Natural killer cell (primary cell): ENCODE measurements around the gene BANF1. TPM values are rescaled to one million over a fixed set of nuclear protein-coding genes. Genes with fewer than 3 reads are reported as not detected.

Experiments
- ATAC-seq, 3 donors: fragments of 150-1000 bp in 2 of 3; fragments of 200-7000 bp in 1 of 3; cut with Tn5 transposase; 1 replicate in 1 of 3; 2 replicates in 2 of 3; pipeline ENCODE4 v1.10.0; 2021; ENCODE audit warnings: mild to moderate bottlenecking in 2 of 3, moderate library complexity in 2 of 3
- DNase-seq, 2 donors: peaks; one replicate each; pipeline versions ENCODE4 v3.0.0 to v3.0.0-alpha.2; 2013 to 2021; ENCODE audit warnings: mixed read lengths in 1 of 2
- H3K27ac ChIP-seq: one replicate; pipeline ENCODE4 v1.5.1; 2013; ENCODE audit warnings: mild to moderate bottlenecking, low read length
- H3K27me3 ChIP-seq: one replicate; pipeline ENCODE4 v1.6.1; 2013; ENCODE audit warnings: low read length; ENCODE audit not compliant: control insufficient read depth, insufficient read depth
- H3K36me3 ChIP-seq: one replicate; pipeline ENCODE4 v1.6.1; 2013; ENCODE audit warnings: low read length; ENCODE audit not compliant: control insufficient read depth, insufficient read depth
- H3K4me1 ChIP-seq: one replicate; pipeline ENCODE4 v1.6.1; 2013; ENCODE audit warnings: low read length; ENCODE audit not compliant: control insufficient read depth, insufficient read depth
- H3K4me3 ChIP-seq: one replicate; pipeline ENCODE4 v1.5.1; 2013; ENCODE audit warnings: low read length
- H3K9me3 ChIP-seq: one replicate; pipeline ENCODE4 v1.6.1; 2013; ENCODE audit warnings: low read length; ENCODE audit not compliant: control insufficient read depth, insufficient read depth
- H3K27ac Mint-ChIP-seq, 2 donors: one replicate each; pipeline ENCODE4 v1.8.0; 2022; ENCODE audit warnings: mild to moderate bottlenecking in 2 of 2, mixed read lengths in 2 of 2, moderate library complexity in 1 of 2
- H3K27me3 Mint-ChIP-seq, 2 donors: one replicate each; pipeline ENCODE4 v1.8.0; 2022; ENCODE audit warnings: low read depth in 2 of 2, mixed read lengths in 2 of 2
- H3K36me3 Mint-ChIP-seq: one replicate; pipeline ENCODE4 v1.8.0; 2022; ENCODE audit warnings: mixed read lengths
- H3K4me1 Mint-ChIP-seq, 2 donors: one replicate each; pipeline ENCODE4 v1.8.0; 2022; ENCODE audit warnings: mixed read lengths in 2 of 2
- H3K4me3 Mint-ChIP-seq: one replicate; pipeline ENCODE4 v1.8.0; 2022; ENCODE audit warnings: mild to moderate bottlenecking, moderate library complexity, mixed read lengths
- H3K9me3 Mint-ChIP-seq, 2 donors: one replicate each; pipeline ENCODE4 v1.8.0; 2022; ENCODE audit warnings: mixed read lengths in 2 of 2
- CTCF ChIP-seq: fragments of 200-600 bp; IDR thresholded peaks from one replicate; pipeline ENCODE4 v1.8.0; 2022; ENCODE audit warnings: antibody characterized with exemption
- WGBS: methylation state at CpG from one replicate; pipeline ENCODE4 v1.1.7; 2013; ENCODE audit warnings: missing lambda C conversion rate; ENCODE audit not compliant: insufficient coverage; 5-methylcytosine and 5-hydroxymethylcytosine counted together
- intact Hi-C: fragments of 100-400 bp; cut with micrococcal nuclease; formaldehyde crosslinking; loops from one replicate; pipeline ENCODE4 v1.14.2; 2022
- total RNA-seq, 4 donors: library from RNA; stranded (reverse); fragments of 120-200 nt in 1 of 4; gene quantifications; one replicate each; pipeline versions ENCODE4 v1.2.3 to v1.2.4, GENCODE V29; 2013 to 2022

The BANF1 gene
- total RNA-seq, 3 donors from 2014 or later (not counting 1 experiment from before 2014, with no cell fraction given) = 87.8 to 107 (median 90.4) TPM

GRCh38 chr11:65982824-65983588, 19.3 kb upstream of the BANF1 start:
- no peak overlapping the region for H3K4me3 Mint-ChIP-seq
- DNase-seq = no peak
- ATAC-seq = no peak
- 89% methylated on average over 22 of the region's 22 CpGs for WGBS
- no peak for TF ChIP-seq CTCF
- no peaks in the 10 kb centered on the region for H3K9me3 Mint-ChIP-seq
- Histone ChIP-seq H3K9me3 (no peaks in the 10 kb centered on the region), H3K27ac (no peak overlapping the region), H3K4me3 (no peak overlapping the region), H3K4me1 (no peaks in the 10 kb centered on the region), H3K36me3 (peaks cover 13% of the 10 kb centered on the region), H3K27me3 (no peaks in the 10 kb centered on the region)
- H3K27ac Mint-ChIP-seq = no peak overlapping the region
- H3K4me1 Mint-ChIP-seq = no peaks in the 10 kb centered on the region
- H3K27me3 Mint-ChIP-seq = no peaks in the 10 kb centered on the region
- no peaks in the 10 kb centered on the region for H3K36me3 Mint-ChIP-seq
- intact Hi-C loops = loop anchor here (10.0 kb wide), 1 partner anchor 438 kb away; no protein-coding TSS in a partner anchor

DNA sequence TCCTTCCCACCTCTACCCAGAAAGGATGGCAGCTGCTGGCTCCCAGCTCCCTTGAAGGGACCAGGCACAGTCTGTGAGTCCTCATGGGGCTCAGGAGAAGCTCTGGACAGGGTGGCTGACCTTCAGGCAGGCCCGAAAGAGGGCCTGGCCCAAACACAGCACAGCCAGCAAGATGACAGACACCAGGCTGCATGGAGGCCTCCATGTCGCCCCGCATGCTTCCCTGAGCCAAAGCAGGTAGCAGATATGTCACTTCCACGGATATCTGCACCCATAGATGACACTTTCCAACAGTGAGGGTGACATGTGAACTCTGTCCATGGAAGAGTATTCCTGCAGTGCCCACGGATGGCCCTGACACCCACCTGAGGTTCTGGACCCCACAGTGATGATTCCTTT, 18.7 kb upstream of the BANF1 start:
- no peak for DNase-seq

DNA sequence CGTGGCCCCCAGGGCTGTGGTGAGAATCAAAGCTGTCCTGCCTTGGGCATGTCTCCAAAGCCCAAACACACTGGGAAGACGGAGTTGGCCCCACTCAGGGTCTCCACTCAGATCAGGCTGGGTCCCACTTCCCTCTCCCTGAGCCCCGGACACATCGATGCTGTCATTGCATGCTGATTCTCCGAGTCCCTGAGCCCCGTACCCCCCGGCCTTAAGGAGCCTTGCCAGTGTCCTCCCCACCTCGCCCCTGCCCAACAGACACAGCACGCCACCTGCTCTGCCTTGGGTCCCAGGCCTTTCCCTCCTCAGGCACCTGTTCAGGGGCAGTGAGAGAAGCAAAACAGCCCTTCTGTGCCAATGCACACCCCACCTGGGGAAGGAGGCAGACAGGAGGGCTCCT, 15.0 kb upstream of the BANF1 start:
- Mint-ChIP-seq H3K27ac (no peak overlapping the region), H3K4me1 (peaks cover 6 to 7% of the 10 kb centered on the region in 2 donors), H3K4me3 (no peak overlapping the region), H3K36me3 (no peaks in the 10 kb centered on the region), H3K9me3 (no peaks in the 10 kb centered on the region), H3K27me3 (no peaks in the 10 kb centered on the region)
- Histone ChIP-seq H3K27ac (no peak overlapping the region), H3K36me3 (no peaks in the 10 kb centered on the region), H3K27me3 (no peaks in the 10 kb centered on the region), H3K4me1 (no peaks in the 10 kb centered on the region), H3K4me3 (no peak overlapping the region), H3K9me3 (no peaks in the 10 kb centered on the region)
- WGBS = 92% methylated on average over 9 of the region's 9 CpGs
- intact Hi-C loops = loop anchor here (10.0 kb wide), 1 partner anchor 443 kb away; no protein-coding TSS in a partner anchor
- DNase-seq = no peak
- no peak for ATAC-seq
- TF ChIP-seq CTCF = no peak

More for the DNA sequence above, 18.7 kb upstream of the BANF1 start:
- H3K27me3 ChIP-seq = no peaks in the 10 kb centered on the region
- no peak overlapping the region for H3K27ac Mint-ChIP-seq
- ATAC-seq = no peak
- TF ChIP-seq CTCF = no peak
- no peaks in the 10 kb centered on the region for H3K9me3 ChIP-seq
- no peaks in the 10 kb centered on the region for H3K36me3 Mint-ChIP-seq
- H3K27ac ChIP-seq = no peak overlapping the region
- H3K4me1 Mint-ChIP-seq = no peaks in the 10 kb centered on the region
- no peaks in the 10 kb centered on the region for H3K4me1 ChIP-seq
- intact Hi-C loops = loop anchor here (10.0 kb wide), 1 partner anchor 439 kb away; no protein-coding TSS in a partner anchor
- WGBS = 93% methylated on average over 5 of the region's 5 CpGs
- no peaks in the 10 kb centered on the region for H3K27me3 Mint-ChIP-seq
- no peak overlapping the region for H3K4me3 Mint-ChIP-seq
- H3K36me3 ChIP-seq = peaks cover 8% of the 10 kb centered on the region
- H3K9me3 Mint-ChIP-seq = no peaks in the 10 kb centered on the region
- H3K4me3 ChIP-seq = no peak overlapping the region
